Left lung (tissue), 10 donors: ENCODE measurements around the gene COX7A2. TPM values are rescaled to one million over a fixed set of nuclear protein-coding genes. Genes with fewer than 3 reads are reported as not detected.

Experiments
- ATAC-seq: fragments of 200-7000 bp; cut with Tn5 transposase; one replicate; pipeline ENCODE4 v1.9.1; 2020; ENCODE audit warnings: moderate library complexity
- DNase-seq, 4 donors: peaks; one replicate each; pipeline ENCODE4 v3.0.0-alpha.2; 2013 to 2020
- H3K27ac ChIP-seq, 2 donors: fragments of 200-600 bp; sonication (generic) in 1 of 2; one replicate each; pipeline versions ENCODE4 v1.5.0 to v1.8.0; 2020 to 2021
- H3K27me3 ChIP-seq, 2 donors: fragments of 200-600 bp; sonication (generic) in 1 of 2; one replicate each; pipeline versions ENCODE4 v1.5.0 to v1.8.0; 2020 to 2021
- H3K36me3 ChIP-seq, 2 donors: fragments of 200-600 bp; sonication (generic) in 1 of 2; one replicate each; pipeline versions ENCODE4 v1.5.0 to v1.8.0; 2020 to 2021
- H3K4me1 ChIP-seq, 2 donors: fragments of 200-600 bp; one replicate each; pipeline ENCODE4 v1.8.0; 2021
- H3K4me3 ChIP-seq, 2 donors: fragments of 200-600 bp; sonication (generic) in 1 of 2; one replicate each; pipeline versions ENCODE4 v1.5.0 to v1.8.0; 2020 to 2021; ENCODE audit warnings: mild to moderate bottlenecking in 1 of 2
- H3K9me3 ChIP-seq, 2 donors: fragments of 200-600 bp; sonication (generic) in 1 of 2; one replicate each; pipeline versions ENCODE4 v1.5.0 to v1.8.0; 2020 to 2021
- intact Hi-C, 2 donors: fragments of 100-400 bp; cut with DNase I; formaldehyde crosslinking; loops; one replicate each; pipeline versions ENCODE4 v1.11.2 to v1.14.2; 2022
- polyA plus RNA-seq, 6 donors: library from polyadenylated mRNA; unstranded; fragments of 120-200 nt; gene quantifications; one replicate each; pipeline ENCODE4 v1.2.1, GENCODE V29; 2013; ENCODE audit not compliant: insufficient read length in 6 of 6
- total RNA-seq, 2 donors: library from RNA; stranded (reverse); fragmentation: NEBNext Ultra II Directional; extraction: Animal tissue kit (Norgen Biotek cat#: 25700); gene quantifications; one replicate each; pipeline ENCODE4 v1.2.1, GENCODE V29; 2021
- TF ChIP-seq, protein P1 (sequence below), 2 donors: fragments of 200-600 bp; sonication (generic) in 1 of 2; IDR thresholded peaks; one replicate each; pipeline versions ENCODE4 v1.5.0 to v1.8.0; 2021; ENCODE audit warnings: antibody characterized with exemption in 2 of 2
- donor health status: DM: no; HTN: yes; CAD: no.
- donor health status: DM: no; HTN: no; CAD: no.

Gene COX7A2
- total and polyA plus RNA-seq, 8 donors = 188 to 322 (median 215) TPM

DNA sequence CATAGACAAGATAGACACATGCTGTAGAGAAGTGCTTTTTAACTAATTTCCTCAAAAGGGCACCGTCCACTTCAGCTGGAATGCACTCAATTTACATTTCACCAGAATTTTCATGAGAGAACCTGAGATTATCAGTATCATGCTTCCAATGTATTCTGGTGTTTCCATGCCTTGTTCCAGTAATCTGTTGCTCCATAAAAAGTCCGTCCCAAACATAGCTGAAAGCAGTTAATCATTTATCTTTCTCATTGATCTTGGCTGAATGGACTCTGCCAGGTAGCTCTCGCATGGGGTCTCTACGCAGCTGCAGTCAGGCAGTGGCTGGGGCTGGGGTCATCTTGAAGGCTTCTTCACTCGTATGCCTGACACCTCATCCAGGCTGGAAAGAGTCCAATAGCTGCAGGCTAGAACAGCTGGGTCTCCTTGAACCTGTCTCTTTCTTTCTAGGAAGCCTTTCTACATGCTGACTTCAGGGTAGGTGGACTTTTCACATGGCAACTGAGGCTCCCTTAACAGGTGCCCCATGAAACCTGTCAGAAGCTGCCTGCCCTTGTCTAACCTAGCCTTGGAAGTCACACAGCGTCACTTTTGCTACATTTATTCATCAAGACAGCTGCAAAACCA, 19.2 kb downstream of the COX7A2 start:
- ATAC-seq = no peak
- Histone ChIP-seq H3K4me3 (no peak overlapping the region), H3K9me3 (no peaks in the 10 kb centered on the region), H3K27ac (no peak overlapping the region), H3K27me3 (no peaks in the 10 kb centered on the region), H3K4me1 (no peaks in the 10 kb centered on the region), H3K36me3 (no peaks in the 10 kb centered on the region)
- no peak for DNase-seq
- intact Hi-C loops = no loop called here
- TF ChIP-seq, protein P1, sequence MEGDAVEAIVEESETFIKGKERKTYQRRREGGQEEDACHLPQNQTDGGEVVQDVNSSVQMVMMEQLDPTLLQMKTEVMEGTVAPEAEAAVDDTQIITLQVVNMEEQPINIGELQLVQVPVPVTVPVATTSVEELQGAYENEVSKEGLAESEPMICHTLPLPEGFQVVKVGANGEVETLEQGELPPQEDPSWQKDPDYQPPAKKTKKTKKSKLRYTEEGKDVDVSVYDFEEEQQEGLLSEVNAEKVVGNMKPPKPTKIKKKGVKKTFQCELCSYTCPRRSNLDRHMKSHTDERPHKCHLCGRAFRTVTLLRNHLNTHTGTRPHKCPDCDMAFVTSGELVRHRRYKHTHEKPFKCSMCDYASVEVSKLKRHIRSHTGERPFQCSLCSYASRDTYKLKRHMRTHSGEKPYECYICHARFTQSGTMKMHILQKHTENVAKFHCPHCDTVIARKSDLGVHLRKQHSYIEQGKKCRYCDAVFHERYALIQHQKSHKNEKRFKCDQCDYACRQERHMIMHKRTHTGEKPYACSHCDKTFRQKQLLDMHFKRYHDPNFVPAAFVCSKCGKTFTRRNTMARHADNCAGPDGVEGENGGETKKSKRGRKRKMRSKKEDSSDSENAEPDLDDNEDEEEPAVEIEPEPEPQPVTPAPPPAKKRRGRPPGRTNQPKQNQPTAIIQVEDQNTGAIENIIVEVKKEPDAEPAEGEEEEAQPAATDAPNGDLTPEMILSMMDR (IDR thresholded peaks at IDR 0.05) = no peak

DNA sequence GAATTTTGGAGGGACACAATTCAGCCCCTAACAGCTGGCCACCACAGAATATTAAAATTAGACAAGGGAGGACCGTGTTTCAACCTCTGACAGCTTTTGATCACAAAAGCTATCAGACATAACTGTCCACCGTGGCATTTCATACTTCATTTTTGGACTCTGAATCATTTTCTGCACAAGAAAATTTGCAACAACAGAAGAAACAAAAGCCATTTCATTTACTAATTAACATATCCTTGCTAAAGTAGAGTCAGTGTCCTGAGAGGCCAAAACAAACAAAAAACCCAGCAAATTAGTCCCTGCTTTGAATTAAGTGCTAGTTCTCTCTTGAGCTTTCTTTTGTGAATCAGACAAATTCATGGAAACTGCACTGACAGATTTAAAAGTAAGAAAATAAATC, 20.2 kb downstream of the COX7A2 start:
- intact Hi-C loops = no loop called here
- Histone ChIP-seq H3K36me3 (no peaks in the 10 kb centered on the region), H3K4me1 (no peaks in the 10 kb centered on the region), H3K27me3 (no peaks in the 10 kb centered on the region), H3K9me3 (no peaks in the 10 kb centered on the region), H3K27ac (no peak overlapping the region), H3K4me3 (no peak overlapping the region)
- TF ChIP-seq, protein P1 (IDR thresholded peaks at IDR 0.05) = no peak
- ATAC-seq (no peak), DNase-seq (no peak)

DNA sequence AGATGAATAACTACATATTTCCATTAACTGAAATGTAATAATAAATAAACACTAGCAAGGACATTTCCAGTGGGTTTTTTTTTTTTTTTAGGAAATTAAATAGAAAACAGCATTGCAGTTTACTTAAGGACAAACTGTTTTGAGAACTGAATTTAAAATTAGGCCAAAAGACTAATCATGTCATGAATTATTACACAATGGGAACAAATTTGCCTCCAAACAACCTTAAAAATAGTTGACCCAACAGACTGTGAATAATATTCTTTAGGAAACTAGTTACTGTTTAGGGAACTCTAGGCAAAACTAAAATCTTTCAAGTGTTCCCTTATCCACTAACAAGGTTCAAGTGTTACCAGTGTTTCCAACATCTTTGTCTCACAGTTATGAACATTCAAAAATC, 21.3 kb downstream of the COX7A2 start:
- no peak overlapping the region for H3K27ac ChIP-seq
- H3K4me3 ChIP-seq = no peak overlapping the region
- no peaks in the 10 kb centered on the region for H3K4me1 ChIP-seq
- H3K9me3 ChIP-seq = no peaks in the 10 kb centered on the region
- H3K27me3 ChIP-seq = no peaks in the 10 kb centered on the region
- TF ChIP-seq, protein P1 (IDR thresholded peaks at IDR 0.05) = no peak
- ATAC-seq = no peak
- intact Hi-C loops = no loop called here
- DNase-seq = no peak
- H3K36me3 ChIP-seq = no peaks in the 10 kb centered on the region

DNA sequence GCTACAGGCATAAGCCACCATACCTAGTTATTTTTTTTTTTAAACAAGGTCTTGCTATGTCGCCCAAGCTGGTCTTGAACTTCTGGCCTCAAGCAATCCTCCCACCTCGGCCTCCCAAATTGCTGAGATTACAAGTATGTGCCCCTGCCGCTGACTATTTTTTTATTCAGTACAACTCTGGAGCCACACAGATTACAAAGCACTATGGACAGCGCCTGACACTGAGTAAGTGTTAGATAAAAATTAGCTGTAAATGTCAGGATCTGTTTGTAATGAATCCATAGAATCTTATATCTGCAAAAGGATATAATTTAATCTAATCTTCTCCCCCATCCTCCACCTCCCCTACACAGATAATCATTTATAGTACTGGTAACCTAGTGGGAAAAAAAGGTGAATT, 22.5 kb downstream of the COX7A2 start:
- no peaks in the 10 kb centered on the region for H3K36me3 ChIP-seq
- no peak overlapping the region for H3K27ac ChIP-seq
- no peaks in the 10 kb centered on the region for H3K9me3 ChIP-seq
- ATAC-seq (no peak), DNase-seq (no peak)
- TF ChIP-seq, protein P1 (IDR thresholded peaks at IDR 0.05) = no peak
- H3K4me3 ChIP-seq = no peak overlapping the region
- H3K27me3 ChIP-seq = no peaks in the 10 kb centered on the region
- intact Hi-C loops = no loop called here
- no peaks in the 10 kb centered on the region for H3K4me1 ChIP-seq

DNA sequence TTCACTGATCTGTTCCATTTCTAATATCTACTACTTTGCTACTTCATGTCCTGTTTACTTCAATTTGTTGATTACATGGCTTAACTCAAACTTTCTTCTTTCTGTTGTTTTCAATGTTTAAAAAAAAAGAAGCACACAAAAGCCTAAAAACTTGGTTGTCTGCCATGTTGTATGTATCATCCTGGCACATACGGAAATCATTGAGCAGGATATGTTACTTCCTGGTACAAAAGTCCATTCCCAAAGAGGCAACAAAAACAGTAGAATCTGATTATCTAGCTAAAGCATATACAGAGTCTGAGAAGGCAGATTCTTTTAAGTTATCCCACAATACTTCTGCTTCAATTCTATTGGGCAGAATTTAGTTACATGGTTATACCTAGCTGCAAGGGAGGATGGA, 23.2 kb downstream of the COX7A2 start:
- no peak for DNase-seq
- H3K27ac ChIP-seq = no peak overlapping the region
- H3K9me3 ChIP-seq = no peaks in the 10 kb centered on the region
- no peaks in the 10 kb centered on the region for H3K27me3 ChIP-seq
- no peaks in the 10 kb centered on the region for H3K4me1 ChIP-seq
- H3K36me3 ChIP-seq = no peaks in the 10 kb centered on the region
- TF ChIP-seq, protein P1 (IDR thresholded peaks at IDR 0.05) = no peak
- no peak overlapping the region for H3K4me3 ChIP-seq
- intact Hi-C loops = no loop called here
- ATAC-seq = no peak
